Heart left ventricle (tissue), 16 donors: ENCODE data around the gene NKX3-2. TPM values are rescaled to one million over a fixed set of nuclear protein-coding genes. Genes with fewer than 3 reads are reported as not detected.

Experiments used
- ATAC-seq, 4 donors: fragments of 200-7000 bp; cut with Tn5 transposase; one replicate each; pipeline ENCODE4 v1.9.1; 2020 to 2022; ENCODE audit warnings: moderate library complexity in 4 of 4, mild to moderate bottlenecking in 3 of 4, moderate number of reproducible peaks in 1 of 4
- DNase-seq, 5 donors: peaks; one replicate each; pipeline ENCODE4 v3.0.0-alpha.2; 2020
- H3K27ac ChIP-seq, 12 donors: fragments of 200-600 bp; sonication (generic) in 4 of 12; one replicate each; pipeline versions ENCODE4 v1.5.0 to v1.8.0; 2016 to 2022; ENCODE audit warnings: mild to moderate bottlenecking in 2 of 12
- H3K27me3 ChIP-seq, 9 donors: fragments of 200-600 bp; sonication (generic) in 2 of 9; one replicate each; pipeline versions ENCODE4 v1.5.1 to v1.8.0; 2016 to 2022; ENCODE audit warnings: mild to moderate bottlenecking in 3 of 9
- H3K36me3 ChIP-seq, 9 donors: fragments of 200-600 bp; sonication (generic) in 2 of 9; one replicate each; pipeline versions ENCODE4 v1.5.0 to v1.8.0; 2018 to 2022; ENCODE audit warnings: mild to moderate bottlenecking in 2 of 9
- H3K4me1 ChIP-seq, 12 donors: fragments of 200-600 bp; sonication (generic) in 4 of 12; one replicate each; pipeline versions ENCODE4 v1.5.0 to v1.8.0; 2016 to 2022; ENCODE audit warnings: mild to moderate bottlenecking in 3 of 12
- H3K4me3 ChIP-seq, 12 donors: fragments of 200-600 bp; sonication (generic) in 4 of 12; one replicate each; pipeline versions ENCODE4 v1.5.0 to v1.8.0; 2017 to 2022; ENCODE audit warnings: mild to moderate bottlenecking in 9 of 12, moderate library complexity in 4 of 12
- H3K9me3 ChIP-seq, 12 donors: fragments of 200-600 bp; sonication (generic) in 4 of 12; one replicate each; pipeline versions ENCODE4 v1.5.0 to v1.8.0; 2016 to 2022; ENCODE audit warnings: mild to moderate bottlenecking in 1 of 12
- CTCF ChIP-seq, 12 donors: fragments of 200-600 bp; sonication (generic) in 4 of 12; IDR thresholded peaks; one replicate each; pipeline versions ENCODE4 v1.5.0 to v1.8.0; 2018 to 2022; ENCODE audit warnings: antibody characterized with exemption in 12 of 12, mild to moderate bottlenecking in 5 of 12
- POLR2A ChIP-seq, 2 donors: fragments of 450-650 bp; IDR thresholded peaks; one replicate each; pipeline ENCODE4 v1.6.1; 2017; ENCODE audit warnings: antibody characterized with exemption in 2 of 2, mild to moderate bottlenecking in 2 of 2, moderate library complexity in 2 of 2
- WGBS, 4 donors: extraction: QIAGEN DNeasy Blood & Tissue Kit in 2 of 4; methylation state at CpG; one replicate each; pipeline versions ENCODE4 v1.1.5 to v1.1.7; 2013 to 2018; 5-methylcytosine and 5-hydroxymethylcytosine counted together
- intact Hi-C, 10 donors: fragments of 100-400 bp; cut with DNase I; formaldehyde crosslinking; loops; one replicate each; pipeline versions ENCODE4 v1.11.1 to v1.14.2; 2022
- polyA plus RNA-seq, 2 donors: library from polyadenylated mRNA; stranded (reverse); fragments of 200-250 nt; gene quantifications; one replicate each; pipeline ENCODE4 v1.2.3, GENCODE V29; 2013
- total RNA-seq, 9 donors: library from RNA; depleted of rRNA in 2 of 9; stranded (reverse); fragments of >200 nt in 2 of 9; fragmentation: NEBNext Ultra II Directional in 3 of 9; extraction: Animal tissue kit (Norgen Biotek cat#: 25700) in 3 of 9; gene quantifications; one replicate each; pipeline versions ENCODE4 v1.1.0 to v1.2.4, GENCODE V29; 2016 to 2023
- donor health status: ischemic (EF 13 %, LVEDD 7.1; RV severe dilation, severe dysfunction).
- donor health status: healthy with polysubstance abuse.
- donor health status: DM: no; HTN: yes; CAD: no.
- donor health status: DM: no; HTN: no; CAD: no.
- donor health status: ischemic (EF 25% LVEDD 6.9; RV normal size, moderate dysfunction).
- donor health status: ischemic (EF 25% LVEDD 5.7; RV mildly dilated, moderate dysfunction).
- donor health status: healthy.
- donor health status: DM: yes; HTN: yes; CAD: no.
- donor health status: ischemic (EF 35%, LVEDD 5.7; RV mildly dilated, moderate dysfunction).
- donor health status: nonischemic (EF 11% LVEDD 7.7; RV severe dilation, severe dysfunction).
- donor health status: DM: yes; HTN: yes; CAD: no.
- donor health status: PGD.
- donor health status: ischemic (EF 29% LVEDD 5.4; RV normal size, mild dysfunction).
- donor health status: nonischemic (EF 23%, LVEDD 6.1; RV moderate dilation, normal function).

The NKX3-2 gene
- total and polyA plus RNA-seq, 11 donors = 0.11 to 0.25 (median 0.16) TPM; not detected in 8

DNA sequence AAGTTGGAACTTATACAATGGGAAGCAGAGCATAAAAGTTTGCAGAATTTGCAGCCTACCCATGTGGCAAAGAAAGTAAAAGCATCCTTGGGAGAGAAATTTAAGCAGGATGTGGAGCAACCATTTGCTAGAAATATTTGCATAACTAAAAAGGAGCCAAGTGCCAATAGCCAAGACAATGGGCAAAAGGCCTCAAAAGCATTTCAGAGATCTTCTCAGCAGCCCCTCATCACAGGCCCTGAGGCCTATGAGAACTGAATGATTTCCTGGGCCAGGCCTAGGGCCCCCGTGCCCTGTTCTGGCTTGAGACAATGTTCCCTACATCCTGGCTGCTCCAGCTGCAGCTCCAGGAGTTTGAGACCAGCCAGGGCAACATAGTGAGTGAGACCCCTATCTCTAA lies 34.9 kb downstream of the NKX3-2 start:
- TF ChIP-seq CTCF (IDR thresholded peaks at IDR 0.05) (no peak), POLR2A (IDR thresholded peaks at IDR 0.05) (no peak)
- no peaks in the 10 kb centered on the region for H3K36me3 ChIP-seq
- H3K9me3 ChIP-seq = no peaks in the 10 kb centered on the region
- no peaks in the 10 kb centered on the region for H3K4me1 ChIP-seq
- no peak overlapping the region for H3K27ac ChIP-seq
- 68 to 90% (median 73%) methylated on average over 1 of the region's 1 CpG for WGBS, 4 donors
- no peak overlapping the region for H3K4me3 ChIP-seq
- intact Hi-C loops = no loop called here
- DNase-seq (no peak), ATAC-seq (no peak)
- H3K27me3 ChIP-seq = peaks cover 0 to 28% (median 15%) of the 10 kb centered on the region in 9 donors

GRCh38 chr4:13504374-13504773 lies 39.9 kb downstream of the NKX3-2 start:
- TF ChIP-seq POLR2A (IDR thresholded peaks at IDR 0.05) = no peak
- no peak for TF ChIP-seq CTCF (IDR thresholded peaks at IDR 0.05)

DNA sequence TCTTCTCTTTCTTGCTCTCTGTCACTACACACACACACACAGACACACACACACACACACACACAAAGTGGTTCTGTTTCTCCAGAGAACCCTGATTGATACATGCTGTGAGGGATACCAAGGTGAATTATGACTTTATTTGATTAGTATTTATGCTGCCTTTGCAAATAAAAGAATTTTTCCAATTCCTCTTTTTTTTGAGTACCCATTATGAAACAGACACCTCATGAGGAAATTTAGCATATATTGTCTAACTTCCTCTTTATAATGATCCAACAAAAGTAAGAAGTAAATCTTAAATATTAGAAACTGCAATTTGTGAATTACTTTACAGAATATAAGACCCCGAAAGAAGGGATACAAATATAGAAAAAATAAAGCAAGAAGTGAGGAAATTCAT lies 45.8 kb downstream of the NKX3-2 start:
- intact Hi-C loops = no loop called here
- H3K4me3 ChIP-seq = no peak overlapping the region
- DNase-seq (no peak), ATAC-seq (no peak)
- 87 to 92% (median 91%) methylated on average over 1 of the region's 1 CpG for WGBS, 4 donors
- peaks cover 0 to 49% (median 3%) of the 10 kb centered on the region in 9 donors for H3K27me3 ChIP-seq
- no peaks in the 10 kb centered on the region for H3K4me1 ChIP-seq
- H3K36me3 ChIP-seq = no peaks in the 10 kb centered on the region
- H3K27ac ChIP-seq = no peak overlapping the region
- no peak for TF ChIP-seq CTCF (IDR thresholded peaks at IDR 0.05)
- no peak for TF ChIP-seq POLR2A (IDR thresholded peaks at IDR 0.05)
- no peaks in the 10 kb centered on the region for H3K9me3 ChIP-seq

More at GRCh38 chr4:13504374-13504773, 39.9 kb downstream of the NKX3-2 start:
- 92 to 95% (median 94%) methylated on average over 5 of the region's 5 CpGs for WGBS, 4 donors
- no peaks in the 10 kb centered on the region for H3K36me3 ChIP-seq
- intact Hi-C loops = no loop called here
- ATAC-seq (no peak), DNase-seq (no peak)
- H3K9me3 ChIP-seq = no peaks in the 10 kb centered on the region
- H3K27me3 ChIP-seq = peaks cover 0 to 31% (median 0%) of the 10 kb centered on the region in 9 donors
- H3K4me1 ChIP-seq = no peaks in the 10 kb centered on the region
- H3K27ac ChIP-seq = no peak overlapping the region
- no peak overlapping the region for H3K4me3 ChIP-seq

DNA sequence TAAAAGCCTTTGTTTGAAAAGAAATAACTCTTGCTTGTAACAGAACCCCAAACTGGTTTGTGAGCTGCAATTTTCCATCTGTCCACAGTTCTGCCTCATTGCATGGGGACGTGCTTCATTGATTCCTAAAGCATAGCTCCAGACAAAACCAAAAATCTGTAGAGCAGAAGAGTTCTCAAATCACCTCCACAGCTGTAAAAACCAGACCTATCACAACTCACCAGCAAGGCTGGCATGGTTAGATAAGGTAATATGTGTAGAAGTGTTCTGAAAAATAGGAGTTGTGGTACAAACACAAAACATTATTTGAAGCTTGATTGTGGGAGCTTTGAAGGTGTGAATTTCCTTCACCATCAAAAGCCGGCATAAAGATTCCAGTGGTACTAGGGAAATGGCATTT lies 47.7 kb downstream of the NKX3-2 start:
- Histone ChIP-seq H3K27ac (no peak overlapping the region), H3K9me3 (no peaks in the 10 kb centered on the region), H3K27me3 (peaks cover 0 to 47% (median 3%) of the 10 kb centered on the region in 9 donors), H3K4me3 (no peak overlapping the region), H3K36me3 (no peaks in the 10 kb centered on the region), H3K4me1 (no peaks in the 10 kb centered on the region)
- 58 to 66% (median 61%) methylated on average over 2 of the region's 2 CpGs for WGBS, 4 donors
- ATAC-seq (no peak), DNase-seq (no peak)
- TF ChIP-seq CTCF (IDR thresholded peaks at IDR 0.05) (no peak), POLR2A (IDR thresholded peaks at IDR 0.05) (no peak)
- intact Hi-C loops = no loop called here
